ENCODE measurements around the gene COG3. TPM values are rescaled to one million over a fixed set of nuclear protein-coding genes. Genes with fewer than 3 reads are reported as not detected.

The COG3 gene
- total and polyA plus RNA-seq, 3 donors from 2014 or later, result 22.5 to 46.1 (median 39.6) TPM

- Histone ChIP-seq H3K27ac (no peak overlapping the region), H3K4me1 (no peaks in the 10 kb centered on the region), H3K27me3 (no peaks in the 10 kb centered on the region), H3K9me3 (no peaks in the 10 kb centered on the region), H3K36me3 (ENCODE audit: low read depth, missing control alignments) (no peaks in the 10 kb centered on the region), H3K4me3 (no peak overlapping the region)
- intact Hi-C loops (cut with DNase I; ENCODE audit: low total_unique reads), result no loop called here
- no peak for DNase-seq
- WGBS, 2 donors, result 87 to 88% methylated on average over 3 of the region's 3 CpGs
- TF ChIP-seq CTCF (IDR thresholded peaks at IDR 0.05) (no peak), POLR2A (IDR thresholded peaks at IDR 0.05) (no peak)
These were observed 45.9 kb downstream of the COG3 start for GRCh38 chr13:45510672-45511071.

GRCh38 chr13:45511310-45512097 is 46.8 kb downstream of the COG3 start:
- Histone ChIP-seq H3K4me1 (no peaks in the 10 kb centered on the region), H3K9me3 (no peaks in the 10 kb centered on the region), H3K4me3 (no peak overlapping the region), H3K27ac (no peak overlapping the region), H3K36me3 (ENCODE audit: low read depth, missing control alignments) (no peaks in the 10 kb centered on the region), H3K27me3 (no peaks in the 10 kb centered on the region)
- 74 to 78% methylated on average over 3 of the region's 3 CpGs for WGBS, 2 donors
- intact Hi-C loops (cut with DNase I; ENCODE audit: low total_unique reads), result no loop called here
- peak; percentile 58 for DNase-seq
- TF ChIP-seq CTCF (IDR thresholded peaks at IDR 0.05) (peak; percentile 88 to 94 (median 88)), POLR2A (IDR thresholded peaks at IDR 0.05) (no peak)

DNA sequence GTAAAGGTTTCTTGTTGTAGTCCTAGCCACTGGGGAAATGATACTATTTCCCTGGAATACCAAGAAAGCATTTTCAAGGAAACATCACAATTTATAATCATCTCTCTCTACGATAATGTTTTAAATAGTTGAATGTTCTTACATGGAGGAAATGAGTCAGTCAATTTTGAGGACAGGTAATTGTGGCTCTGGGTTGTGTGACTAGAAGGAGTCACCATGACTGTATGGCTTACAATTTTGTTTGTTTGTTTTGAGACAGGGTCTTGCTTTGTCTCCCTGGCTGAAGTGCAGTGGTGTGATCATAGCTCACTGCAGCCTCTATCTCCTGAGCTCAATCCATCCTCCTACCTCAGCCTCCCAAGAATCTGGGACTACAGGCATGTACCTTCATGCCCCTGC is 47.4 kb downstream of the COG3 start:
- intact Hi-C loops (cut with DNase I; ENCODE audit: low total_unique reads), result no loop called here
- no peaks in the 10 kb centered on the region for H3K9me3 ChIP-seq
- no peaks in the 10 kb centered on the region for H3K4me1 ChIP-seq
- TF ChIP-seq POLR2A (IDR thresholded peaks at IDR 0.05) (no peak), CTCF (IDR thresholded peaks at IDR 0.05) (no peak)
- no peaks in the 10 kb centered on the region for H3K36me3 ChIP-seq (ENCODE audit: low read depth, missing control alignments)
- no peak for DNase-seq
- H3K27ac ChIP-seq, result no peak overlapping the region
- H3K27me3 ChIP-seq, result no peaks in the 10 kb centered on the region
- 79 to 82% methylated on average over 1 of the region's 1 CpG for WGBS, 2 donors
- no peak overlapping the region for H3K4me3 ChIP-seq

DNA sequence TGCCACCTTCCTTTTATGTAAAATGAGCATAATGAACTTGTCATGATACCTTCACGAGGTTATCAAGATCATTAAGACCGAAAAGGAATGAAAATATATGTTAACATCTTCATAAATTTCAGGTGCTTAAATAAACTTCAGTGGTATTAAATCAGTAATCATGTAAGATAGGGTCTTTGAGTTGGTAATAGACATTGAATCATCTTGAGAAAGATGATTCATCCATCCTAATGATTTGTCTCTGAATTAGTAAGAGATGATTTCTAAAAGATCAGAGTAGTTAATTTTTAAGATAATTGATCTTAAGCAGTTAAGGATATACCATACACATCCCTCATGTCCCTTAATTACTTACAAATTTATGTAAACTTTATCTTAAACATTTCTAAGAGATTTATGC is 52.0 kb downstream of the COG3 start:
- intact Hi-C loops (cut with DNase I; ENCODE audit: low total_unique reads), result no loop called here
- TF ChIP-seq CTCF (IDR thresholded peaks at IDR 0.05), result no peak

More for the DNA sequence above, 52.0 kb downstream of the COG3 start:
- Histone ChIP-seq H3K36me3 (ENCODE audit: low read depth, missing control alignments) (no peaks in the 10 kb centered on the region), H3K27ac (no peak overlapping the region), H3K4me3 (no peak overlapping the region), H3K9me3 (no peaks in the 10 kb centered on the region), H3K27me3 (no peaks in the 10 kb centered on the region), H3K4me1 (no peaks in the 10 kb centered on the region)
- WGBS, 2 donors, result 61 to 65% methylated on average over 2 of the region's 2 CpGs
- no peak for DNase-seq

Measured in testis (tissue), 3 donors.